Mesenchymal stem cell (in vitro differentiated cells and primary cell): ENCODE data around the gene FAM163B.
A peak's percentile ranks its signal among the peaks of the same experiment; 100 is the strongest.

Experiments
- DNase-seq: peaks from one replicate; pipeline ENCODE4 v3.0.0-alpha.2; 2013
- H2AFZ ChIP-seq: one replicate; pipeline ENCODE4 v1.6.1; 2013; ENCODE audit warnings: low read depth, mild to moderate bottlenecking, control low read depth, inconsistent platforms, low read length, moderate library complexity
- H2AK5ac ChIP-seq: 2 replicates; pipeline ENCODE4 v1.6.1; 2013; ENCODE audit warnings: low read length, moderate library complexity, mild to moderate bottlenecking, inconsistent platforms; ENCODE audit not compliant: severe bottlenecking
- H2BK120ac ChIP-seq: one replicate; pipeline ENCODE4 v1.6.1; 2013; ENCODE audit warnings: low read depth, mild to moderate bottlenecking, inconsistent platforms, low read length, moderate library complexity
- H2BK12ac ChIP-seq, 2 experiments: one replicate each; pipeline ENCODE4 v1.6.1; 2013; ENCODE audit warnings: inconsistent platforms in 2 of 2, low read length in 2 of 2, mild to moderate bottlenecking in 2 of 2, moderate library complexity in 2 of 2, control low read depth in 1 of 2
- H2BK15ac ChIP-seq: one replicate; pipeline ENCODE4 v1.6.1; 2013; ENCODE audit warnings: mild to moderate bottlenecking, low read depth, inconsistent platforms; ENCODE audit not compliant: poor library complexity, severe bottlenecking
- H2BK5ac ChIP-seq: 2 replicates; pipeline ENCODE4 v1.6.1; 2013; ENCODE audit warnings: low read depth, mild to moderate bottlenecking, low read length, control low read depth, inconsistent platforms; ENCODE audit not compliant: poor library complexity, severe bottlenecking
- H3K14ac ChIP-seq, 2 experiments: one replicate each; pipeline ENCODE4 v1.6.1; 2013; ENCODE audit warnings: inconsistent platforms in 2 of 2, low read length in 2 of 2, control low read depth in 1 of 2, mild to moderate bottlenecking in 1 of 2, moderate library complexity in 1 of 2
- H3K18ac ChIP-seq, 2 experiments: one replicate each; pipeline ENCODE4 v1.6.1; 2013; ENCODE audit warnings: inconsistent platforms in 2 of 2, low read length in 2 of 2, control low read depth in 1 of 2, low read depth in 1 of 2, mild to moderate bottlenecking in 1 of 2
- H3K23ac ChIP-seq, 2 experiments: one replicate each; pipeline ENCODE4 v1.6.1; 2013; ENCODE audit warnings: inconsistent platforms in 2 of 2, low read length in 2 of 2, mild to moderate bottlenecking in 2 of 2, moderate library complexity in 2 of 2, control low read depth in 1 of 2
- H3K27ac ChIP-seq: 2 replicates; pipeline ENCODE4 v1.5.1; 2013; ENCODE audit warnings: mild to moderate bottlenecking, moderate library complexity, low read length, control low read depth, inconsistent platforms; ENCODE audit not compliant: poor library complexity, severe bottlenecking
- H3K27me3 ChIP-seq, 2 experiments: 2 replicates each; pipeline versions ENCODE4 v1.6.1 to v1.7.0; 2013; ENCODE audit warnings: low read length in 2 of 2, mild to moderate bottlenecking in 2 of 2, moderate library complexity in 2 of 2, control low read depth in 1 of 2, inconsistent platforms in 1 of 2; ENCODE audit not compliant: control insufficient read depth in 1 of 2, insufficient read depth in 1 of 2
- H3K36me3 ChIP-seq, 2 experiments: 2 replicates each; pipeline versions ENCODE4 v1.6.1 to v1.7.0; 2013; ENCODE audit warnings: low read length in 2 of 2, control low read depth in 1 of 2, inconsistent platforms in 1 of 2, low read depth in 1 of 2, mild to moderate bottlenecking in 1 of 2; ENCODE audit not compliant: insufficient read depth in 2 of 2, control insufficient read depth in 1 of 2
- H3K4ac ChIP-seq, 2 experiments: one replicate each; pipeline ENCODE4 v1.6.1; 2013; ENCODE audit warnings: inconsistent platforms in 2 of 2, low read length in 2 of 2, mild to moderate bottlenecking in 2 of 2, moderate library complexity in 2 of 2, control low read depth in 1 of 2, low read depth in 1 of 2
- H3K4me1 ChIP-seq: 2 replicates; pipeline ENCODE4 v1.6.1; 2013; ENCODE audit warnings: low read depth, low read length, control low read depth; ENCODE audit not compliant: control insufficient read depth, insufficient read depth
- H3K4me2 ChIP-seq: 2 replicates; pipeline ENCODE4 v1.6.1; 2013; ENCODE audit warnings: low read length, mild to moderate bottlenecking, inconsistent platforms; ENCODE audit not compliant: poor library complexity, severe bottlenecking
- H3K4me3 ChIP-seq, 2 experiments: 2 replicates each; pipeline versions ENCODE4 v1.5.1 to v1.7.0; 2013; ENCODE audit warnings: low read length in 2 of 2, mild to moderate bottlenecking in 2 of 2, control low read depth in 1 of 2, low read depth in 1 of 2; ENCODE audit not compliant: insufficient read depth in 1 of 2
- H3K79me1 ChIP-seq: replicated peaks from 2 replicates; pipeline ENCODE4 v1.6.1; 2013; ENCODE audit warnings: mild to moderate bottlenecking, control low read depth, low read length, inconsistent platforms; ENCODE audit not compliant: poor library complexity, severe bottlenecking
- H3K9ac ChIP-seq: 2 replicates; pipeline ENCODE4 v1.7.0; 2013; ENCODE audit warnings: mild to moderate bottlenecking, low read length, moderate library complexity
- H3K9me3 ChIP-seq: 2 replicates; pipeline ENCODE4 v1.7.0; 2013; ENCODE audit warnings: mild to moderate bottlenecking, low read length; ENCODE audit not compliant: control insufficient read depth
- H4K8ac ChIP-seq: one replicate; pipeline ENCODE4 v1.6.1; 2013; ENCODE audit warnings: inconsistent platforms, mild to moderate bottlenecking, low read length, moderate library complexity
- H4K91ac ChIP-seq: one replicate; pipeline ENCODE4 v1.6.1; 2013; ENCODE audit warnings: mild to moderate bottlenecking, low read length, inconsistent platforms
- WGBS: methylation state at CpG from one replicate; pipeline ENCODE4 v1.1.7; 2013; ENCODE audit warnings: mixed read lengths; 5-methylcytosine and 5-hydroxymethylcytosine counted together

The FAM163B gene

GRCh38 chr9:133571391-133571890 lies 37.7 kb downstream of the FAM163B start:
- Histone ChIP-seq H3K14ac (no peak overlapping the region), H3K27me3 (peaks cover 50 to 63% of the 10 kb centered on the region in 2 experiments), H3K4ac (no peak overlapping the region), H3K23ac (peak overlapping the region in 1 of 2 experiments; percentile 63), H3K4me2 (no peak overlapping the region), H2BK5ac (no peak overlapping the region), H3K79me1 (no peaks in the 10 kb centered on the region), H3K4me1 (no peaks in the 10 kb centered on the region), H2AFZ (peak overlapping the region; percentile 7), H2AK5ac (no peak overlapping the region), H2BK15ac (no peak overlapping the region), H3K18ac (no peak overlapping the region), H3K36me3 (no peaks in the 10 kb centered on the region), H4K91ac (no peak overlapping the region), H3K9ac (no peak overlapping the region), H2BK12ac (no peak overlapping the region), H3K9me3 (no peaks in the 10 kb centered on the region), H4K8ac (no peak overlapping the region), H3K4me3 (no peak overlapping the region), H3K27ac (no peak overlapping the region), H2BK120ac (no peak overlapping the region)
- no peak for DNase-seq
- WGBS, result 84% methylated on average over 9 of the region's 9 CpGs

GRCh38 chr9:133570691-133571080 lies 38.5 kb downstream of the FAM163B start:
- no peaks in the 10 kb centered on the region for H3K4me1 ChIP-seq
- no peak overlapping the region for H2BK15ac ChIP-seq
- H3K9me3 ChIP-seq, result no peaks in the 10 kb centered on the region
- no peak overlapping the region for H2BK12ac ChIP-seq
- H3K9ac ChIP-seq, result no peak overlapping the region
- H2AK5ac ChIP-seq, result no peak overlapping the region
- no peak overlapping the region for H3K27ac ChIP-seq
- H3K79me1 ChIP-seq, result no peaks in the 10 kb centered on the region
- H2BK120ac ChIP-seq, result no peak overlapping the region
- no peak for DNase-seq
- H4K91ac ChIP-seq, result no peak overlapping the region
- peaks cover 45 to 56% of the 10 kb centered on the region in 2 experiments for H3K27me3 ChIP-seq
- H3K14ac ChIP-seq, result no peak overlapping the region
- no peak overlapping the region for H2AFZ ChIP-seq
- no peak overlapping the region for H3K4ac ChIP-seq
- no peak overlapping the region for H4K8ac ChIP-seq
- H3K36me3 ChIP-seq, result no peaks in the 10 kb centered on the region
- no peak overlapping the region for H3K18ac ChIP-seq
- no peak overlapping the region for H3K4me3 ChIP-seq
- no peak overlapping the region for H3K23ac ChIP-seq
- WGBS, result 71% methylated on average over 16 of the region's 16 CpGs
- H3K4me2 ChIP-seq, result no peak overlapping the region
- no peak overlapping the region for H2BK5ac ChIP-seq

GRCh38 chr9:133569891-133570690 lies 39.1 kb downstream of the FAM163B start:
- H3K14ac ChIP-seq, result no peak overlapping the region
- H3K4me1 ChIP-seq, result no peaks in the 10 kb centered on the region
- WGBS, result 69% methylated on average over 36 of the region's 36 CpGs
- no peak overlapping the region for H2BK15ac ChIP-seq
- no peak overlapping the region for H2BK120ac ChIP-seq
- no peaks in the 10 kb centered on the region for H3K79me1 ChIP-seq
- H3K23ac ChIP-seq, result no peak overlapping the region
- no peak overlapping the region for H3K18ac ChIP-seq
- H2AFZ ChIP-seq, result no peak overlapping the region
- H2BK12ac ChIP-seq, result no peak overlapping the region
- no peak for DNase-seq
- H4K91ac ChIP-seq, result no peak overlapping the region
- peaks cover 47 to 53% of the 10 kb centered on the region in 2 experiments for H3K27me3 ChIP-seq
- H3K36me3 ChIP-seq, result no peaks in the 10 kb centered on the region
- H4K8ac ChIP-seq, result no peak overlapping the region
- H3K4me2 ChIP-seq, result no peak overlapping the region
- H3K4ac ChIP-seq, result no peak overlapping the region
- no peak overlapping the region for H3K4me3 ChIP-seq
- H3K9me3 ChIP-seq, result no peaks in the 10 kb centered on the region
- H2AK5ac ChIP-seq, result no peak overlapping the region
- no peak overlapping the region for H3K9ac ChIP-seq
- no peak overlapping the region for H2BK5ac ChIP-seq
- H3K27ac ChIP-seq, result no peak overlapping the region

DNA sequence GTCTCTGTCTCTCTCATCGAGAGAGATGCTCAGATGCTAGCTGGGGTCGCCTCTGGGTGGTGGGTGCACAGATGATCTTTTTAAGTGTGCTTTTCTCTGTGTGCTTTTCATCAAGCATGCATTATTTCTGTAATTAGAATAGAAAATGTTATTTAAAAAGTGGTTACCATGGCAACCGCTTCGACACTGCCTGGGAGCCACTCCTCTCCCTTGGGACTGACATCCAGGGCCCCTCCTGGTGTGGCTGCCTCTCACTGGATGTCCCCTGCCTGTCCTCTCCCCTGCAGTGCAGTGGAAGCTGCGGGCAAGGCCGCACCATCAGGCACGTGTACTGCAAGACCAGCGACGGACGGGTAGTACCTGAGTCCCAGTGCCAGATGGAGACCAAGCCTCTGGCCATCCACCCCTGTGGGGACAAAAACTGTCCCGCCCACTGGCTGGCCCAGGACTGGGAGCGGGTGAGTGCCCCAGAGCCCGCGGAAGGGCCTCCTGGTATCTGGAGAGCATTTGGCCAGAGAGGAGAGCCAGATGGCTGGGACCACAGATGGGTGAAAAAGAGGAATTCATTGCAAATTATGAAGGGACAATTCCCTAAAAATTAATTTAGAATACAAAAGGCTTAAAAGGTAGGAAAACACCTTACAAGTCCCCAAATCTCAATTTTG lies 39.9 kb downstream of the FAM163B start:
- H3K27ac ChIP-seq, result no peak overlapping the region
- no peak overlapping the region for H2AK5ac ChIP-seq
- no peak overlapping the region for H4K91ac ChIP-seq
- H3K36me3 ChIP-seq, result no peaks in the 10 kb centered on the region
- H4K8ac ChIP-seq, result no peak overlapping the region
- H2BK15ac ChIP-seq, result no peak overlapping the region
- no peak overlapping the region for H2BK12ac ChIP-seq
- no peak overlapping the region for H3K9ac ChIP-seq
- H3K18ac ChIP-seq, result no peak overlapping the region
- no peak overlapping the region for H3K23ac ChIP-seq
- no peak overlapping the region for H3K4me3 ChIP-seq
- no peak overlapping the region for H3K4me2 ChIP-seq
- no peaks in the 10 kb centered on the region for H3K79me1 ChIP-seq
- no peak overlapping the region for H2BK5ac ChIP-seq
- peaks cover 46 to 50% of the 10 kb centered on the region in 2 experiments for H3K27me3 ChIP-seq
- H3K14ac ChIP-seq, result no peak overlapping the region
- H3K4me1 ChIP-seq, result no peaks in the 10 kb centered on the region
- no peak overlapping the region for H2BK120ac ChIP-seq
- DNase-seq, result no peak
- no peak overlapping the region for H2AFZ ChIP-seq
- WGBS, result 88% methylated on average over 10 of the region's 14 CpGs
- no peaks in the 10 kb centered on the region for H3K9me3 ChIP-seq
- no peak overlapping the region for H3K4ac ChIP-seq
